Tibial nerve (tissue), 4 donors: ENCODE data around the gene DDC. TPM values are rescaled to one million over a fixed set of nuclear protein-coding genes. Genes with fewer than 3 reads are reported as not detected.

Experiments used
- DNase-seq, 2 donors: peaks; one replicate each; pipeline ENCODE4 v3.0.0-alpha.2; 2019; ENCODE audit warnings: low spot score in 2 of 2
- H3K27ac ChIP-seq, 4 donors: fragments of 200-600 bp; sonication (generic) in 3 of 4; one replicate each; pipeline ENCODE4 v1.5.1; 2017 to 2019; ENCODE audit warnings: mild to moderate bottlenecking in 1 of 4
- H3K27me3 ChIP-seq, 2 donors: fragments of 200-600 bp; sonication (generic) in 1 of 2; one replicate each; pipeline versions ENCODE4 v1.5.1 to v1.6.0; 2017 to 2019
- H3K36me3 ChIP-seq, 3 donors: fragments of 200-600 bp; sonication (generic); one replicate each; pipeline ENCODE4 v1.5.1; 2018 to 2019
- H3K4me1 ChIP-seq, 4 donors: fragments of 200-600 bp; sonication (generic) in 3 of 4; one replicate each; pipeline ENCODE4 v1.5.1; 2017 to 2019
- H3K4me3 ChIP-seq, 4 donors: fragments of 200-600 bp; sonication (generic) in 3 of 4; one replicate each; pipeline ENCODE4 v1.5.1; 2017 to 2019; ENCODE audit warnings: mild to moderate bottlenecking in 1 of 4, moderate library complexity in 1 of 4
- H3K9me3 ChIP-seq, 4 donors: fragments of 200-600 bp; sonication (generic) in 3 of 4; one replicate each; pipeline ENCODE4 v1.5.1; 2017 to 2019
- EP300 ChIP-seq, 2 donors: sonication (generic); formaldehyde crosslinking; IDR thresholded peaks; one replicate each; pipeline ENCODE4 v1.6.1; 2017; ENCODE audit warnings: antibody characterized with exemption in 2 of 2, mild to moderate bottlenecking in 1 of 2
- POLR2A ChIP-seq, 2 donors: fragments of 450-650 bp; IDR thresholded peaks; one replicate each; pipeline ENCODE4 v1.6.1; 2017; ENCODE audit warnings: antibody characterized with exemption in 2 of 2, mild to moderate bottlenecking in 2 of 2, moderate library complexity in 2 of 2
- WGBS, 2 donors: methylation state at CpG; one replicate each; pipeline ENCODE4 v1.1.5; 2018; 5-methylcytosine and 5-hydroxymethylcytosine counted together
- total RNA-seq, 4 donors: library from RNA; depleted of rRNA; stranded (reverse); fragments of >200 nt; gene quantifications; one replicate each; pipeline ENCODE4 v1.1.0, GENCODE V29; 2016
- TF ChIP-seq, protein P1 (sequence below), 5 experiments: fragments of 200-600 bp in 3 of 5; fragments of 450-650 bp in 2 of 5; sonication (generic) in 3 of 5; IDR thresholded peaks; one replicate each; pipeline ENCODE4 v1.5.1; 2016 to 2019; ENCODE audit warnings: antibody characterized with exemption in 5 of 5, mild to moderate bottlenecking in 3 of 5, moderate library complexity in 2 of 5

The DDC gene
- total RNA-seq, 4 donors from 2014 or later = 0.66 TPM; not detected in 3

DNA sequence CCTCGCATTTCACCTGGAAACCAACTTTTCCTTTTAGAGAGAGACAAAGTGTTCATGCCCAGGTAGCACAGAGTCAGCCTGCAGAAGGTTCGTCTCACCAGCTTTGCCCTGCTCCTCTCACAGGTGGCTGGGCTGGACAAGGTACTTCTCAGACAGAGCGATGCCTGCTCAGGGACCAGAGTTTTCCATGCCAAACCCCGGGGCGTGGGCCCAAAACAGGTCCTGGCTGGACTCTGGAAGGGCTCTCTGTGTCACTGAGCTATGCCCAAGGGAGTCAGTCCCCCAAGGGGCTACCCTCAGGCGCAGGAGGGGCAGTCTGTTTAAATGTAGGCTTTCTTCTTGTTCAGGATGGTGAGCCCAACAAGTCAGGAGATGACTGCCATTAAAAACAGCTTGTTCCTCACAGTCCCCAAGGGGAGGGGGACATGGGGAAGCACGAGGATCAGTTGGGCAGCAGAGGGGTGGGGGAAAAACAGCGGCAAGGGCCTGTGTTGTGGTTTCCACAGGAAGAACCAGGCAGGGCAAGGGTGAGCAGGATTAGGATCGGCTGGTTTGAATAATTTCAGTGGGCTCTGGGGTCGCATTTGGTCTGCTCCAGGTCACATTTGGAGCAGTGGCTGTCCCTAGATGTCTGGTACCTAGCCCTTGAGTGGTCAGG lies 59.5 kb downstream of the DDC start:
- H3K9me3 ChIP-seq = no peaks in the 10 kb centered on the region
- WGBS, 2 donors = 62 to 66% methylated on average over 10 of the region's 10 CpGs
- H3K36me3 ChIP-seq = no peaks in the 10 kb centered on the region
- H3K4me3 ChIP-seq = no peak overlapping the region
- TF ChIP-seq EP300 (IDR thresholded peaks at IDR 0.05) = no peak
- TF ChIP-seq POLR2A (IDR thresholded peaks at IDR 0.05) = no peak
- TF ChIP-seq, protein P1, sequence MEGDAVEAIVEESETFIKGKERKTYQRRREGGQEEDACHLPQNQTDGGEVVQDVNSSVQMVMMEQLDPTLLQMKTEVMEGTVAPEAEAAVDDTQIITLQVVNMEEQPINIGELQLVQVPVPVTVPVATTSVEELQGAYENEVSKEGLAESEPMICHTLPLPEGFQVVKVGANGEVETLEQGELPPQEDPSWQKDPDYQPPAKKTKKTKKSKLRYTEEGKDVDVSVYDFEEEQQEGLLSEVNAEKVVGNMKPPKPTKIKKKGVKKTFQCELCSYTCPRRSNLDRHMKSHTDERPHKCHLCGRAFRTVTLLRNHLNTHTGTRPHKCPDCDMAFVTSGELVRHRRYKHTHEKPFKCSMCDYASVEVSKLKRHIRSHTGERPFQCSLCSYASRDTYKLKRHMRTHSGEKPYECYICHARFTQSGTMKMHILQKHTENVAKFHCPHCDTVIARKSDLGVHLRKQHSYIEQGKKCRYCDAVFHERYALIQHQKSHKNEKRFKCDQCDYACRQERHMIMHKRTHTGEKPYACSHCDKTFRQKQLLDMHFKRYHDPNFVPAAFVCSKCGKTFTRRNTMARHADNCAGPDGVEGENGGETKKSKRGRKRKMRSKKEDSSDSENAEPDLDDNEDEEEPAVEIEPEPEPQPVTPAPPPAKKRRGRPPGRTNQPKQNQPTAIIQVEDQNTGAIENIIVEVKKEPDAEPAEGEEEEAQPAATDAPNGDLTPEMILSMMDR (IDR thresholded peaks at IDR 0.05) = no peak
- peaks cover 0 to 6% (median 3%) of the 10 kb centered on the region in 4 donors for H3K4me1 ChIP-seq
- H3K27me3 ChIP-seq = no peaks in the 10 kb centered on the region
- no peak overlapping the region for H3K27ac ChIP-seq
- no peak for DNase-seq

DNA sequence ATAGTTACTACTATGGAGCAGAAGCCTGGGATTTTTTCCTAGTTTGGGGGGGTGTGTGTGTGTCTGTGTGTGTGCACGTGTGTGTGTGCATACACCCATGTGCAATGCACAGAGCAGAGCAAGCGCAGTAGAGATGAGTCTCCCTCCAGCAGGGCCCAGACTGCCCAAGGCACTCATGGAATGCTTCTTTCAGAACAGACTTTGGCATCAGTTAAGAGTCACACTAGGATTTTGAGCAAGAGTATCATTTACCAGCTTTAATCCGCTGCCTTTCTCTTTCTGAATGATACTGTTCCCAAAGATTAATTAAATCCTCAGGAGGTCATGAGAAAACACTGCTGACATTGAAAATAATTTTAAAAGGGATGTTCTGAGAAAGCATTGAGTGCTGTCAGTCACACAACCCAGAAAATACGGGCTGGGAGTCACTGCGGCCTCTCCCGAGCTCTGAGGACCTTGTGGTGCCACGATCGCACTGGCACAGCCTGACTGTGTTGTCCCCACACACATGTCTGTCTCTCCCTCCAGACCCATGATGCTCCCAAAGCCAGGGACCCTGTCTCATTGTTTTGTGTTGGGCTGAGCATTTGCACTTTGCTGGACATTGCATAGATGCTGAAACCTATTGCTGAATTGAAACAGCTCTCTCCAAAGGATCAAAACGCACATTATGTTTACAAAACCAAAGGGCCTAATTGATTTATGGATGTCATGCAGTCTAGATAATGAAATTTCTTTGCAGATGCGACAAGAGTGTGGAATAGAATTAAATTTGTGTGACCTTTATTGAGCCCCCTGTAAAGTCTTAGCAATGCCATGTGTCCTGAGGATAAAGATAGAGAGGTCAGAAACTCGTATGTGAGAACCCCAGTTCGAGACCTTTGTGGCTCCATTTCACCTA lies 60.3 kb downstream of the DDC start:
- peaks cover 0 to 6% (median 3%) of the 10 kb centered on the region in 4 donors for H3K4me1 ChIP-seq
- DNase-seq = no peak
- 67 to 78% methylated on average over 12 of the region's 12 CpGs for WGBS, 2 donors
- no peaks in the 10 kb centered on the region for H3K36me3 ChIP-seq
- TF ChIP-seq, protein P1 (IDR thresholded peaks at IDR 0.05) = no peak
- TF ChIP-seq EP300 (IDR thresholded peaks at IDR 0.05) (no peak), POLR2A (IDR thresholded peaks at IDR 0.05) (no peak)
- H3K9me3 ChIP-seq = no peaks in the 10 kb centered on the region
- no peaks in the 10 kb centered on the region for H3K27me3 ChIP-seq
- H3K27ac ChIP-seq = no peak overlapping the region
- H3K4me3 ChIP-seq = no peak overlapping the region

DNA sequence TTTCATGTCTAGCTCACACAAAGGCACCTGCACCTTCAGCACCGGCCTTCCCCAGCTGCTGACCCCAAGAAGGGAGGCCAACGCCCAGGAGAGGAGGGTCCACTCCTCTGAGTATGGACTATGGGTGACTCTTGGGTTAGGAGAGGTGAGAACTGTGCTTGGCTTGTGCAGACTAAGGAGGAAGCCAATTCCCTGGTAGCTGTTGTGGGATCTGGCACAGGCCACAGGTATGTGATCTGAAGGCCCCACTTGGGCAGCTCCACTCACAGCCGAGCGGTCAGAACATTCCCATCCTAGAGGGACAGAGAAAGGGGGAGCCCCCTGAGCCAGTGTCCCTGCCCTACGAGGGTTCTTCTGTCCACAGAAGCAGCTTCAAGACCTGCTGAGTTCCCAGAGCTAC lies 62.3 kb downstream of the DDC start:
- 64 to 71% methylated on average over 5 of the region's 5 CpGs for WGBS, 2 donors
- Histone ChIP-seq H3K4me3 (no peak overlapping the region), H3K36me3 (no peaks in the 10 kb centered on the region), H3K27me3 (no peaks in the 10 kb centered on the region), H3K9me3 (no peaks in the 10 kb centered on the region), H3K27ac (peak overlapping the region in 3 of 4 donors; percentile 40 to 75 (median 64)), H3K4me1 (peaks cover 0 to 6% (median 3%) of the 10 kb centered on the region in 4 donors)
- DNase-seq = no peak
- TF ChIP-seq POLR2A (IDR thresholded peaks at IDR 0.05) = no peak
- TF ChIP-seq, protein P1 (IDR thresholded peaks at IDR 0.05) = no peak

DNA sequence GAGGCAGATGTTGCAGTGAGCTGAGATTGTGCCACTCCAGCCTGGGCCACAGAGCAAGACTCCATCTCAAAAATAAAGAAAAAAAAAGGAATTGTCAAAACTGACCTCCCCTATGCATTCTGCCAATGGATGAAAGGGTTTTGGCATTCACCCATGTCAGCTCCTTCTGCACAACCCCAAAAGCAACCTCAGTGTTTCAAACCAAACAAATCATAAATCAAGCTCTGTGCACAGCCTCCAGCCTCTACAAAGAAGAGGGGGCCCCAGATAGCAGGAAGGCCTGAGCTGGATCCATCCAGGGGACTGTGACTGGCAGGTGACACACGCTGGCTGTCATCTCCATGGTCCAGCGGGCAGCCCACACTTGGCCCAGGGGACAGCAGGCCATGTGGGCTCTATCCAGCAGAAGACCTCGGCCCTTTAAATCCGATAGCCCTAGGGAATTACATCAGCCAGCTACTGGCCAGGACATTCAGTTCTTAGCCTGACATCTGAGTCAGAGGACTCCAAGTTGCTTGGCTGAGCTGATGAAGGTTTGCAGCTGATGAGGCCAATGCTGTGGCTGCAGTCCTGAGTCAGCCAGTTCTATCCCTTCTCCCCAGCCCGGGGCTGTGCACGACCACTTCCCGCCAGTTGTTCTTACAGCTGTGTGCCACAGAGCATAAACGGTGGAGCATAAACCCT lies 63.1 kb downstream of the DDC start:
- DNase-seq = peak; percentile 35 to 73
- Histone ChIP-seq H3K27ac (peak overlapping the region in 3 of 4 donors; percentile 40 to 75 (median 64)), H3K4me3 (no peak overlapping the region), H3K9me3 (no peaks in the 10 kb centered on the region), H3K36me3 (no peaks in the 10 kb centered on the region), H3K27me3 (no peaks in the 10 kb centered on the region), H3K4me1 (peaks cover 0 to 6% (median 3%) of the 10 kb centered on the region in 4 donors)
- peak; percentile 45 to 92 for TF ChIP-seq EP300 (IDR thresholded peaks at IDR 0.05)
- TF ChIP-seq, protein P1 (IDR thresholded peaks at IDR 0.05) = no peak
- WGBS, 2 donors = 37 to 64% methylated on average over 6 to 8 of the region's 8 CpGs
